HCT116 (cell line): ENCODE data around the gene OLFML2B. TPM values are rescaled to one million over a fixed set of nuclear protein-coding genes. Genes with fewer than 3 reads are reported as not detected.

Source experiments
- ATAC-seq: fragments of 200-7000 bp; cut with Tn5 transposase; 2 replicates; pipeline ENCODE4 v1.9.1; 2020; ENCODE audit warnings: mild to moderate bottlenecking, moderate library complexity
- BruUV-seq: library from RNA; stranded (reverse); fragments of 400-500 nt; replicated peaks from 2 replicates; lab custom pipeline; 2021; lab: Mats Ljungman, UMichigan
- CTCF ChIA-PET: fragments of 300-600 bp; sonication (Branson Sonifier 250); formaldehyde crosslinking; loops from one replicate; lab custom pipeline; 2021; ENCODE audit warnings: antibody characterized with exemption; lab: Charles Lee
- POLR2A ChIA-PET: fragments of 300-600, 350-600 bp; sonication (Branson Sonifier 250); formaldehyde crosslinking; loops from one replicate; lab custom pipeline; 2021; ENCODE audit warnings: antibody characterized with exemption; lab: Charles Lee
- RAD21 ChIA-PET, 2 experiments: fragments of 300-600 bp; sonication (Branson Sonifier 250); formaldehyde crosslinking; loops; one replicate each; lab custom pipeline; 2023; ENCODE audit warnings: low total read pairs in 2 of 2; ENCODE audit not compliant: uncharacterized antibody in 2 of 2, unreplicated experiment in 2 of 2, low non-redundant PET in 1 of 2; lab: Charles Lee
- DNase-seq: peaks from one replicate; pipeline ENCODE4 v3.0.0-alpha.2; 2010; ENCODE audit warnings: low read depth, low spot score
- H2AFZ ChIP-seq: fragments of 200-600 bp; shearing (Covaris generic), sonication (generic); 2 replicates; pipeline ENCODE4 v1.6.1; 2017; ENCODE audit warnings: low read depth, mixed run types, mixed read lengths, antibody characterized with exemption, low read length; ENCODE audit not compliant: poor library complexity, severe bottlenecking
- H3K27ac ChIP-seq: 2 replicates; pipeline ENCODE4 v1.5.1; 2012; ENCODE audit warnings: low read depth, low read length
- H3K27me3 ChIP-seq: fragments of 200-600 bp; sonication (generic); 2 replicates; pipeline ENCODE4 v1.6.1; 2016; ENCODE audit warnings: mixed run types, low read length, mixed read lengths; ENCODE audit not compliant: insufficient read depth
- H3K36me3 ChIP-seq, 2 experiments: fragments of 200-500 bp in 1 of 2; fragments of 200-600 bp in 1 of 2; sonication (Bioruptor generic) in 1 of 2; sonication (generic) in 1 of 2; 2 replicates each; pipeline versions ENCODE4 v1.5.1 to v1.6.1; 2014 to 2016; ENCODE audit warnings: low read length in 2 of 2, inconsistent platforms in 1 of 2, mixed read lengths in 1 of 2, mixed run types in 1 of 2; ENCODE audit not compliant: insufficient read depth in 2 of 2, control insufficient read depth in 1 of 2
- H3K4me1 ChIP-seq, 2 experiments: fragments of 200-600 bp in 1 of 2; sonication (generic) in 1 of 2; 2 replicates each; pipeline versions ENCODE4 v1.5.1 to v1.6.1; 2012 to 2017; ENCODE audit warnings: low read length in 2 of 2, inconsistent platforms in 1 of 2, mild to moderate bottlenecking in 1 of 2, mixed read lengths in 1 of 2, mixed run types in 1 of 2, moderate library complexity in 1 of 2; ENCODE audit not compliant: insufficient read depth in 2 of 2, control insufficient read depth in 1 of 2
- H3K4me2 ChIP-seq: fragments of 200-600 bp; sonication (generic); 2 replicates; pipeline ENCODE4 v1.6.1; 2017; ENCODE audit warnings: mixed run types, low read length, mixed read lengths
- H3K4me3 ChIP-seq, 2 experiments: fragments of 200-600 bp in 1 of 2; sonication (generic) in 1 of 2; replicated peaks in 1 of 2; 2 replicates each; pipeline ENCODE4 v1.5.1; 2011 to 2016; ENCODE audit warnings: low read length in 2 of 2, control low read depth in 1 of 2, low read depth in 1 of 2, mild to moderate bottlenecking in 1 of 2, mixed read lengths in 1 of 2, mixed run types in 1 of 2
- H3K79me2 ChIP-seq: fragments of 200-600 bp; sonication (generic); 2 replicates; pipeline ENCODE4 v1.6.1; 2017; ENCODE audit warnings: mild to moderate bottlenecking, mixed run types, low read length, moderate library complexity, mixed read lengths; ENCODE audit not compliant: insufficient read depth
- H3K9ac ChIP-seq: fragments of 200-600 bp; sonication (generic); 2 replicates; pipeline ENCODE4 v1.6.1; 2016; ENCODE audit warnings: low read length, mixed read lengths
- H3K9me2 ChIP-seq: fragments of 200-600 bp; sonication (generic), shearing (Covaris generic); 2 replicates; pipeline ENCODE4 v1.6.1; 2017; ENCODE audit warnings: mixed run types, mild to moderate bottlenecking, moderate library complexity; ENCODE audit not compliant: insufficient read depth
- H3K9me3 ChIP-seq, 2 experiments: fragments of 200-500 bp in 1 of 2; fragments of 200-600 bp in 1 of 2; sonication (Bioruptor generic) in 1 of 2; sonication (generic) in 1 of 2; 2 replicates each; pipeline ENCODE4 v1.6.1; 2014 to 2017; ENCODE audit warnings: low read length in 2 of 2, mixed read lengths in 2 of 2, inconsistent platforms in 1 of 2, low read depth in 1 of 2, mild to moderate bottlenecking in 1 of 2, mixed run types in 1 of 2, moderate library complexity in 1 of 2; ENCODE audit not compliant: control insufficient read depth in 1 of 2, insufficient read depth in 1 of 2
- H4K20me1 ChIP-seq: fragments of 200-600 bp; sonication (generic), shearing (Covaris generic); 2 replicates; pipeline ENCODE4 v1.6.1; 2017; ENCODE audit warnings: mixed run types, mild to moderate bottlenecking, moderate library complexity; ENCODE audit not compliant: insufficient read depth
- EZH2 ChIP-seq: fragments of 200-600 bp; sonication (generic); IDR thresholded peaks from 2 replicates; pipeline ENCODE4 v1.6.1; 2017; ENCODE audit warnings: antibody characterized with exemption, mixed run types
- EZH2phosphoT487 ChIP-seq: fragments of 200-600 bp; IDR thresholded peaks from 2 replicates; pipeline ENCODE4 v1.6.1; 2018; ENCODE audit warnings: antibody characterized with exemption, borderline replicate concordance
- RAD21 ChIP-seq: IDR thresholded peaks from 2 replicates; pipeline ENCODE4 v1.6.1; 2012; ENCODE audit warnings: low read depth, mild to moderate bottlenecking
- SIN3A ChIP-seq: IDR thresholded peaks from 2 replicates; pipeline ENCODE4 v1.6.1; 2012; ENCODE audit warnings: low read depth
- SP1 ChIP-seq: IDR thresholded peaks from 2 replicates; pipeline ENCODE4 v1.6.1; 2012; ENCODE audit warnings: low read depth
- SRF ChIP-seq: IDR thresholded peaks from 2 replicates; pipeline ENCODE4 v1.6.1; 2012; ENCODE audit warnings: low read depth
- TCF7L2 ChIP-seq: IDR thresholded peaks from 2 replicates; pipeline ENCODE4 v1.7.0; 2011; ENCODE audit warnings: borderline replicate concordance, inconsistent platforms; ENCODE audit not compliant: insufficient read depth, insufficient read length; ENCODE audit errors: extremely low read depth
- YY1 ChIP-seq: IDR thresholded peaks from 2 replicates; pipeline ENCODE4 v1.6.1; 2011; ENCODE audit warnings: low read length, low read depth, moderate library complexity, mild to moderate bottlenecking; ENCODE audit not compliant: insufficient replicate concordance; ENCODE audit errors: extremely low read depth
- ZNF274 ChIP-seq: fragments of 200-500 bp; sonication (Bioruptor generic); IDR thresholded peaks from 2 replicates; pipeline ENCODE4 v1.6.1; 2014; ENCODE audit warnings: mild to moderate bottlenecking, low read depth, low read length, inconsistent platforms
- intact Hi-C: fragments of 100-400 bp; cut with micrococcal nuclease; formaldehyde crosslinking; loops from 2 replicates; pipeline ENCODE4 v1.10.0; 2022
- total RNA-seq: library from RNA; stranded (reverse); gene quantifications from one replicate; pipeline ENCODE4 v1.2.1, GENCODE V29; 2021; ENCODE audit not compliant: unreplicated experiment
- TF ChIP-seq, protein P1 (sequence below): IDR thresholded peaks from 2 replicates; pipeline ENCODE4 v1.6.1; 2012; ENCODE audit warnings: low read depth

OLFML2B gene
- total RNA-seq, 1 experiment from 2014 or later, result 1.3 TPM

GRCh38 chr1:161933592-161934588, 89.8 kb downstream of the OLFML2B start:
- no TSS peak for BruUV-seq
- ChIA-PET POLR2A (no interaction called here), CTCF (no interaction called here)

More at GRCh38 chr1:161933592-161934588, 89.8 kb downstream of the OLFML2B start:
- no peak for DNase-seq
- Histone ChIP-seq H3K9ac (no peak overlapping the region), H2AFZ (no peak overlapping the region), H3K9me2 (no peaks in the 10 kb centered on the region), H3K4me3 (no peak overlapping the region), H4K20me1 (no peaks in the 10 kb centered on the region), H3K27me3 (no peaks in the 10 kb centered on the region), H3K36me3 (no peaks in the 10 kb centered on the region), H3K9me3 (no peaks in the 10 kb centered on the region), H3K4me1 (no peaks in the 10 kb centered on the region), H3K4me2 (no peak overlapping the region), H3K27ac (no peak overlapping the region), H3K79me2 (no peaks in the 10 kb centered on the region)
- no peak for ATAC-seq
- TF ChIP-seq SP1 (no peak), ZNF274 (no peak), YY1 (no peak), TCF7L2 (no peak), RAD21 (no peak), SIN3A (no peak), SRF (no peak), EZH2phosphoT487 (no peak), EZH2 (no peak)
- TF ChIP-seq, protein P1, sequence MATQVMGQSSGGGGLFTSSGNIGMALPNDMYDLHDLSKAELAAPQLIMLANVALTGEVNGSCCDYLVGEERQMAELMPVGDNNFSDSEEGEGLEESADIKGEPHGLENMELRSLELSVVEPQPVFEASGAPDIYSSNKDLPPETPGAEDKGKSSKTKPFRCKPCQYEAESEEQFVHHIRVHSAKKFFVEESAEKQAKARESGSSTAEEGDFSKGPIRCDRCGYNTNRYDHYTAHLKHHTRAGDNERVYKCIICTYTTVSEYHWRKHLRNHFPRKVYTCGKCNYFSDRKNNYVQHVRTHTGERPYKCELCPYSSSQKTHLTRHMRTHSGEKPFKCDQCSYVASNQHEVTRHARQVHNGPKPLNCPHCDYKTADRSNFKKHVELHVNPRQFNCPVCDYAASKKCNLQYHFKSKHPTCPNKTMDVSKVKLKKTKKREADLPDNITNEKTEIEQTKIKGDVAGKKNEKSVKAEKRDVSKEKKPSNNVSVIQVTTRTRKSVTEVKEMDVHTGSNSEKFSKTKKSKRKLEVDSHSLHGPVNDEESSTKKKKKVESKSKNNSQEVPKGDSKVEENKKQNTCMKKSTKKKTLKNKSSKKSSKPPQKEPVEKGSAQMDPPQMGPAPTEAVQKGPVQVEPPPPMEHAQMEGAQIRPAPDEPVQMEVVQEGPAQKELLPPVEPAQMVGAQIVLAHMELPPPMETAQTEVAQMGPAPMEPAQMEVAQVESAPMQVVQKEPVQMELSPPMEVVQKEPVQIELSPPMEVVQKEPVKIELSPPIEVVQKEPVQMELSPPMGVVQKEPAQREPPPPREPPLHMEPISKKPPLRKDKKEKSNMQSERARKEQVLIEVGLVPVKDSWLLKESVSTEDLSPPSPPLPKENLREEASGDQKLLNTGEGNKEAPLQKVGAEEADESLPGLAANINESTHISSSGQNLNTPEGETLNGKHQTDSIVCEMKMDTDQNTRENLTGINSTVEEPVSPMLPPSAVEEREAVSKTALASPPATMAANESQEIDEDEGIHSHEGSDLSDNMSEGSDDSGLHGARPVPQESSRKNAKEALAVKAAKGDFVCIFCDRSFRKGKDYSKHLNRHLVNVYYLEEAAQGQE, result no peak
- RAD21 ChIA-PET, result no interaction called here
- intact Hi-C loops, result no loop called here

Other genes starting within 250 kb of the OLFML2B start
- gene NOS1AP, start 45.8 kb upstream of the OLFML2B start, total RNA-seq, result 5.3 TPM